ENCODE data around the gene DNAH8. TPM values are rescaled to one million over a fixed set of nuclear protein-coding genes. Genes with fewer than 3 reads are reported as not detected.

The DNAH8 gene
- total RNA-seq, 2 experiments from 2014 or later, result 0.03 TPM; not detected in 1

GRCh38 chr6:38935051-38935450, 219.9 kb downstream of the DNAH8 start:
- Histone ChIP-seq H3K4me1 (ENCODE audit: insufficient read depth, low read length) (no peaks in the 10 kb centered on the region), H3K27ac (ENCODE audit: low read depth in 1 of 2, low read length in 2 of 2) (no peak overlapping the region), H3K27me3 (ENCODE audit: control insufficient read depth in 1 of 2, insufficient read depth in 2 of 2, low read length in 2 of 2) (no peaks in the 10 kb centered on the region), H3K4me3 (ENCODE audit: low read length) (no peak overlapping the region), H3K36me3 (ENCODE audit: insufficient read depth, low read length) (no peaks in the 10 kb centered on the region), H3K9me3 (ENCODE audit: control insufficient read depth in 1 of 2, insufficient read depth in 1 of 2, low read length in 2 of 2) (no peaks in the 10 kb centered on the region)
- no peak for ATAC-seq (ENCODE audit: poor library complexity)
- no peak overlapping the region for H3K27ac Mint-ChIP-seq
- H3K36me3 Mint-ChIP-seq (ENCODE audit: low read depth), result no peaks in the 10 kb centered on the region
- no peaks in the 10 kb centered on the region for H3K27me3 Mint-ChIP-seq
- no peaks in the 10 kb centered on the region for H3K9me3 Mint-ChIP-seq
- intact Hi-C loops (cut with DNase I, micrococcal nuclease), result no loop called here
- POLR2A ChIA-PET, result no interaction called here
- no peak for TF ChIP-seq CTCF (IDR thresholded peaks at IDR 0.05)
- DNase-seq, result no peak
- CTCF ChIA-PET, result no interaction called here
- no peaks in the 10 kb centered on the region for H3K4me1 Mint-ChIP-seq (ENCODE audit: low read depth)
- no peak overlapping the region for H3K4me3 Mint-ChIP-seq

- Mint-ChIP-seq H3K27ac (peak overlapping the region; percentile 38), H3K27me3 (no peaks in the 10 kb centered on the region), H3K4me1 (ENCODE audit: low read depth) (no peaks in the 10 kb centered on the region), H3K36me3 (ENCODE audit: low read depth) (no peaks in the 10 kb centered on the region), H3K4me3 (peak overlapping the region; percentile 17), H3K9me3 (no peaks in the 10 kb centered on the region)
- intact Hi-C loops (cut with DNase I, micrococcal nuclease), result no loop called here
- TF ChIP-seq CTCF (IDR thresholded peaks at IDR 0.05), result no peak
- ATAC-seq (ENCODE audit: poor library complexity), result no peak
- no peak overlapping the region for H3K27ac ChIP-seq (ENCODE audit: low read depth in 1 of 2, low read length in 2 of 2)
- H3K36me3 ChIP-seq (ENCODE audit: insufficient read depth, low read length), result no peaks in the 10 kb centered on the region
- no peaks in the 10 kb centered on the region for H3K9me3 ChIP-seq (ENCODE audit: control insufficient read depth in 1 of 2, insufficient read depth in 1 of 2, low read length in 2 of 2)
- POLR2A ChIA-PET, result interaction anchor here (1.3 kb wide), 1 partner anchor 62 kb away, joined by 4 read pairs; no protein-coding TSS in a partner anchor
- no peaks in the 10 kb centered on the region for H3K4me1 ChIP-seq (ENCODE audit: insufficient read depth, low read length)
- CTCF ChIA-PET, result no interaction called here
- DNase-seq, result peak in 3 of 14 experiments; percentile 12 to 29 (median 26)
- no peaks in the 10 kb centered on the region for H3K27me3 ChIP-seq (ENCODE audit: control insufficient read depth in 1 of 2, insufficient read depth in 2 of 2, low read length in 2 of 2)
- no peak overlapping the region for H3K4me3 ChIP-seq (ENCODE audit: low read length)
Observed at GRCh38 chr6:38937839-38938613, 222.9 kb downstream of the DNAH8 start.

- Mint-ChIP-seq H3K27ac (no peak overlapping the region), H3K27me3 (no peaks in the 10 kb centered on the region), H3K9me3 (no peaks in the 10 kb centered on the region), H3K4me1 (ENCODE audit: low read depth) (no peaks in the 10 kb centered on the region), H3K36me3 (ENCODE audit: low read depth) (no peaks in the 10 kb centered on the region), H3K4me3 (no peak overlapping the region)
- DNase-seq (no peak), ATAC-seq (ENCODE audit: poor library complexity) (no peak)
- Histone ChIP-seq H3K4me1 (ENCODE audit: insufficient read depth, low read length) (no peaks in the 10 kb centered on the region), H3K27me3 (ENCODE audit: control insufficient read depth in 1 of 2, insufficient read depth in 2 of 2, low read length in 2 of 2) (no peaks in the 10 kb centered on the region), H3K36me3 (ENCODE audit: insufficient read depth, low read length) (no peaks in the 10 kb centered on the region), H3K4me3 (ENCODE audit: low read length) (no peak overlapping the region), H3K9me3 (ENCODE audit: control insufficient read depth in 1 of 2, insufficient read depth in 1 of 2, low read length in 2 of 2) (no peaks in the 10 kb centered on the region), H3K27ac (ENCODE audit: low read depth in 1 of 2, low read length in 2 of 2) (no peak overlapping the region)
- ChIA-PET POLR2A (no interaction called here), CTCF (no interaction called here)
- TF ChIP-seq CTCF (IDR thresholded peaks at IDR 0.05), result no peak
- intact Hi-C loops (cut with DNase I, micrococcal nuclease), result no loop called here
Observed at GRCh38 chr6:38938741-38939140, 223.6 kb downstream of the DNAH8 start.

Data from CD4-positive, alpha-beta T cell (primary cell).